BE2C (cell line): ENCODE data around the gene PPP1R12B.
"Not testable (repeated sequence)": the region's sequence is repeated elsewhere in the genome, so short reads cannot be mapped to it uniquely, and the experiment has no call there.

Experiments
- DNase-seq: peaks from one replicate; pipeline ENCODE4 v3.0.0-alpha.2; 2020
- H3K27me3 ChIP-seq: fragments of 250-450 bp; sonication (Bioruptor Pico); 2 replicates; pipeline ENCODE4 v1.5.1; 2020; ENCODE audit warnings: mild to moderate bottlenecking
- H3K36me3 ChIP-seq: fragments of 250-450 bp; sonication (Bioruptor Pico); 2 replicates; pipeline ENCODE4 v1.5.1; 2020; ENCODE audit warnings: mild to moderate bottlenecking
- H3K4me1 ChIP-seq: fragments of 250-450 bp; sonication (Bioruptor Pico); 2 replicates; pipeline ENCODE4 v1.5.1; 2020
- H3K4me3 ChIP-seq: 2 replicates; pipeline ENCODE4 v1.5.1; 2011; ENCODE audit warnings: low read depth, low read length
- H3K9me3 ChIP-seq: fragments of 250-450 bp; sonication (Bioruptor Pico); 2 replicates; pipeline ENCODE4 v1.5.1; 2020
- CTCF ChIP-seq: IDR thresholded peaks from 2 replicates; pipeline ENCODE4 v1.5.1; 2012; ENCODE audit warnings: mild to moderate bottlenecking, low read depth, low read length

Gene PPP1R12B

GRCh38 chr1:202630541-202630940, 282.0 kb downstream of the PPP1R12B start:
- H3K27me3 ChIP-seq = no peaks in the 10 kb centered on the region
- no peak overlapping the region for H3K4me3 ChIP-seq
- TF ChIP-seq CTCF = no peak
- no peak for DNase-seq
- no peaks in the 10 kb centered on the region for H3K36me3 ChIP-seq
- no peaks in the 10 kb centered on the region; the same call in 1 of the 2 replicates for H3K4me1 ChIP-seq
- no peaks in the 10 kb centered on the region for H3K9me3 ChIP-seq

- DNase-seq = no peak
- TF ChIP-seq CTCF = no peak
- Histone ChIP-seq H3K27me3 (no peaks in the 10 kb centered on the region), H3K9me3 (no peaks in the 10 kb centered on the region), H3K4me3 (no peak overlapping the region), H3K36me3 (no peaks in the 10 kb centered on the region), H3K4me1 (no peaks in the 10 kb centered on the region)
Measured at GRCh38 chr1:202631076-202631923, 282.8 kb downstream of the PPP1R12B start.

GRCh38 chr1:202632241-202632640, 283.7 kb downstream of the PPP1R12B start:
- DNase-seq = no peak
- no peaks in the 10 kb centered on the region for H3K4me1 ChIP-seq
- TF ChIP-seq CTCF = no peak
- H3K27me3 ChIP-seq = no peaks in the 10 kb centered on the region
- no peaks in the 10 kb centered on the region; the same call in 1 of the 2 replicates for H3K9me3 ChIP-seq
- no peaks in the 10 kb centered on the region for H3K36me3 ChIP-seq
- no peak overlapping the region for H3K4me3 ChIP-seq

GRCh38 chr1:202636171-202636570, 287.7 kb downstream of the PPP1R12B start:
- H3K4me3 ChIP-seq, H3K27me3 ChIP-seq, H3K9me3 ChIP-seq, H3K4me1 ChIP-seq, H3K36me3 ChIP-seq, DNase-seq: not testable (repeated sequence)

GRCh38 chr1:202637321-202638018, 289.0 kb downstream of the PPP1R12B start:
- not testable (repeated sequence) for H3K4me3 ChIP-seq, DNase-seq, H3K4me1 ChIP-seq, H3K36me3 ChIP-seq, H3K27me3 ChIP-seq, H3K9me3 ChIP-seq

- Histone ChIP-seq H3K36me3 (no peaks in the 10 kb centered on the region), H3K27me3 (peaks cover 11% of the 10 kb centered on the region), H3K4me1 (no peaks in the 10 kb centered on the region), H3K9me3 (no peaks in the 10 kb centered on the region; the same call in 1 of the 2 replicates), H3K4me3 (no peak overlapping the region)
- DNase-seq = no peak
- no peak for TF ChIP-seq CTCF
Measured at GRCh38 chr1:202638019-202638700, 289.7 kb downstream of the PPP1R12B start.

- not testable (repeated sequence) for H3K4me3 ChIP-seq, DNase-seq, H3K9me3 ChIP-seq, H3K36me3 ChIP-seq, H3K4me1 ChIP-seq
- H3K27me3 ChIP-seq = peaks cover 17% of the 10 kb centered on the region
Measured at GRCh38 chr1:202638701-202639305, 290.3 kb downstream of the PPP1R12B start.
